ENCODE data around the gene OIT3.

GRCh38 chr10:72943498-72944234, 50.1 kb downstream of the OIT3 start:
- TF ChIP-seq RAD21 (IDR thresholded peaks at IDR 0.05; ENCODE audit: low read depth) (no peak), YY1 (IDR thresholded peaks at IDR 0.05; ENCODE audit: low read depth) (no peak), CREB1 (IDR thresholded peaks at IDR 0.05; ENCODE audit: low read depth) (no peak)
